ENCODE results near the gene STARD5.

DNA sequence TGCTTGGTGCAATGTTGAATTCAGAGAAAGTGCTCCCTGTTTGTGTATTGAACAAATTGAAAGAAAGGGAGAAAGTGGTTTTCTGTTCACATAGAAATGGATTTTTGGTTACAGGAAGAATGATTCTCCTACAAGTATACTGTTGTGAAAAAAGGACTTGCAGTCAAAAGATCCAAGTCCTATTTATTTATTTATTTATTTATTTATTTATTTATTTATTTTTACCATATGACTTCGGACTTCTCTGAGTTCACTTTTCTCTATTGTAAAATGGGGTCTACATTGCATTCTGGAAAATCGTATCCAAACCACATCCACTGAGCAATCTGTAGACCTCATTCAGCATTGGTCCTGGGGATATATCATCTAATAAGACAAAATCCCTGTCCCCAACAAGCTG, 46.1 kb downstream of the STARD5 start:
- TF ChIP-seq REST (IDR thresholded peaks at IDR 0.05; ENCODE audit: low read depth) (no peak), TAF1 (IDR thresholded peaks at IDR 0.05; ENCODE audit: low read depth) (no peak), YY1 (IDR thresholded peaks at IDR 0.05; ENCODE audit: low read depth) (no peak), EP300 (IDR thresholded peaks at IDR 0.05; ENCODE audit: borderline replicate concordance) (no peak), TEAD4 (IDR thresholded peaks at IDR 0.05) (no peak), EGR1 (IDR thresholded peaks at IDR 0.05) (no peak), RAD21 (IDR thresholded peaks at IDR 0.05; ENCODE audit: low read depth) (no peak), CEBPB (IDR thresholded peaks at IDR 0.05) (no peak)
- TF ChIP-seq, protein P1, sequence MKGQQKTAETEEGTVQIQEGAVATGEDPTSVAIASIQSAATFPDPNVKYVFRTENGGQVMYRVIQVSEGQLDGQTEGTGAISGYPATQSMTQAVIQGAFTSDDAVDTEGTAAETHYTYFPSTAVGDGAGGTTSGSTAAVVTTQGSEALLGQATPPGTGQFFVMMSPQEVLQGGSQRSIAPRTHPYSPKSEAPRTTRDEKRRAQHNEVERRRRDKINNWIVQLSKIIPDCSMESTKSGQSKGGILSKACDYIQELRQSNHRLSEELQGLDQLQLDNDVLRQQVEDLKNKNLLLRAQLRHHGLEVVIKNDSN (IDR thresholded peaks at IDR 0.05): no peak
